GM23338 (cell line): ENCODE data around the gene IL20.

Experiments used
- CTCF ChIP-seq, 2 experiments: fragments of 200-600 bp in 1 of 2; sonication (generic) in 1 of 2; conservative IDR thresholded peaks; 2 replicates each; pipeline versions ENCODE4 v1.5.1 to v1.6.1; 2016 to 2017; ENCODE audit warnings: antibody characterized with exemption in 2 of 2, low read depth in 2 of 2, mild to moderate bottlenecking in 2 of 2, moderate library complexity in 1 of 2
- EZH2 ChIP-seq: fragments of 200-600 bp; sonication (generic); IDR thresholded peaks from one replicate; pipeline ENCODE4 v1.8.0; 2017; ENCODE audit warnings: antibody characterized with exemption, mild to moderate bottlenecking, low read depth; ENCODE audit not compliant: unreplicated experiment
- POLR2AphosphoS5 ChIP-seq: IDR thresholded peaks from 2 replicates; pipeline ENCODE4 v1.6.1; 2016; ENCODE audit warnings: antibody characterized with exemption, low read depth

GRCh38 chr1:206863266-206863665 lies 2.2 kb upstream of the IL20 start:
- TF ChIP-seq EZH2 (no peak), CTCF (conservative IDR thresholded peaks at IDR 0.05; ENCODE audit: low read depth in 2 of 2) (no peak), POLR2AphosphoS5 (no peak)
